Esophagus (tissue), 2 donors: Measurements from ENCODE around the gene SKIC8. TPM values are rescaled to one million over a fixed set of nuclear protein-coding genes. Genes with fewer than 3 reads are reported as not detected.

Experiments used
- H3K27ac ChIP-seq, 2 donors: one replicate each; pipeline ENCODE4 v1.5.1; 2013; ENCODE audit warnings: low read depth in 2 of 2, mild to moderate bottlenecking in 2 of 2, inconsistent platforms in 1 of 2, low read length in 1 of 2, moderate library complexity in 1 of 2
- H3K27me3 ChIP-seq, 2 donors: one replicate each; pipeline ENCODE4 v1.6.1; 2013; ENCODE audit warnings: low read length in 2 of 2, control low read depth in 1 of 2, mild to moderate bottlenecking in 1 of 2; ENCODE audit not compliant: insufficient read depth in 2 of 2, control insufficient read depth in 1 of 2
- H3K36me3 ChIP-seq, 2 donors: one replicate each; pipeline ENCODE4 v1.6.1; 2013; ENCODE audit warnings: low read length in 1 of 2; ENCODE audit not compliant: control insufficient read depth in 2 of 2, insufficient read depth in 2 of 2
- H3K4me1 ChIP-seq, 2 donors: one replicate each; pipeline ENCODE4 v1.6.1; 2013; ENCODE audit warnings: low read length in 1 of 2; ENCODE audit not compliant: control insufficient read depth in 2 of 2, insufficient read depth in 2 of 2
- H3K4me3 ChIP-seq, 2 donors: one replicate each; pipeline ENCODE4 v1.5.1; 2013; ENCODE audit warnings: low read length in 2 of 2, mild to moderate bottlenecking in 2 of 2, low read depth in 1 of 2, moderate library complexity in 1 of 2
- H3K9me3 ChIP-seq, 2 donors: one replicate each; pipeline ENCODE4 v1.6.1; 2013; ENCODE audit warnings: mild to moderate bottlenecking in 2 of 2, low read depth in 1 of 2, low read length in 1 of 2, moderate library complexity in 1 of 2; ENCODE audit not compliant: control insufficient read depth in 2 of 2, insufficient read depth in 1 of 2
- WGBS, 2 donors: extraction: QIAGEN DNeasy Blood & Tissue Kit; methylation state at CpG; one replicate each; pipeline ENCODE4 v1.1.7; 2013; 5-methylcytosine and 5-hydroxymethylcytosine counted together
- polyA plus RNA-seq, 2 donors: library from polyadenylated mRNA; stranded (reverse); fragments of 200-250 nt; gene quantifications; one replicate each; pipeline ENCODE4 v1.2.3, GENCODE V29; 2013
- donor health status: healthy with polysubstance abuse.
- donor health status: Bipolar disorder and iron deficiency.

Gene SKIC8
- 10 to 100 TPM; 29.4 to 53.3 TPM for polyA plus RNA-seq

GRCh38 chr15:78299101-78299930 is at the start of gene SKIC8:
Gene SKIC8, minus strand, starts transcription at chr15:78299609. Its CDS starts 3,923 bp downstream, at chr15:78295686.
- WGBS, 2 donors: 0% methylated on average over 55 of the region's 55 CpGs
- H3K36me3 ChIP-seq: peaks cover 0 to under 1% of the 10 kb centered on the region in 2 donors
- H3K27ac ChIP-seq: peak within 1 kb of the TSS; percentile 62 to 96
- H3K4me1 ChIP-seq: no peaks in the 10 kb centered on the region
- H3K9me3 ChIP-seq: no peaks in the 10 kb centered on the region
- no peaks in the 10 kb centered on the region for H3K27me3 ChIP-seq
- peak within 1 kb of the TSS; percentile 94 to 98 for H3K4me3 ChIP-seq

DNA sequence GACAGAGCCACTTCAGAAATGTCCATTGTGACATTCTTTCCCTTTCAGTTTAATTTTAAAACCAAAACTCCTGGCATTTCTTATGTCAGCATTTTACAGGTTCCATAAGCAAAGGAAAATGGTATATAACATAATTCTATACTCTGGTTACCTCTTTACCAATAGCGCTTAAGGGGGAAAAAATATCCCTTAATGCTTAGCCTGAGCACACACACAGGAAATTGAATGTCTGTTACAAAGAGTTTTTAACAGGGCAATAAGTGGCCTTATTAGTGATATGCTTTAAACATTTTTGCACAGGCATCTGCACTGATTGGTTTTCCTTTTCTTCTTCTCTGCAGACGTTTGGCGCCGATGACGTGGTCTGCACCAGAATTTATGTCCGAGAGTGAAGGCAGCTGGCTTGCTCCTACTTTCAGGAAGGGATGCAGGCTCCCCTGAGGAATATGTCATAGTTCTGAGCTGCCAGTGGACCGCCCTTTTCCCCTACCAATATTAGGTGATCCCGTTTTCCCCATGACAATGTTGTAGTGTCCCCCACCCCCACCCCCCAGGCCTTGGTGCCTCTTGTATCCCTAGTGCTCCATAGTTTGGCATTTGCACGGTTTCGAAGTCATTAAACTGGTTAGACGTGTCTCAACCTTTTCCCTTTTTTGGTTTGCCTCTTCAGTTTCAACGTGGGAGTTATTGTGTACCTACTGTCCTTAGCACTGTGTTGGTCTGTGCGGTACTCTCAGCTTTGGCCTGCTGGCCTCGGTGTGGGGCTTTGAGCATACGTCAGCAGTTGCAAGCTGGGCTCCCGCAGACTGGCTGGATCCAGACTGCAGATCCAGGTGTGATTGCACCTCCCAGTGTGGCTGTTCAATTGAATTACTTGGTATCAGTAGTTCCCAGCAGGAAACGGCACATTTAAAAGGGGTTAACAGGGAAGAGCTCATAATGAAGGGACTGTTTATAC is 48.5 kb upstream of the SKIC8 start:
- Histone ChIP-seq H3K36me3 (no peaks in the 10 kb centered on the region), H3K9me3 (no peaks in the 10 kb centered on the region), H3K27me3 (no peaks in the 10 kb centered on the region), H3K27ac (no peak overlapping the region), H3K4me1 (no peaks in the 10 kb centered on the region), H3K4me3 (no peak overlapping the region)
- 57 to 60% methylated on average over 17 of the region's 17 CpGs for WGBS, 2 donors

DNA sequence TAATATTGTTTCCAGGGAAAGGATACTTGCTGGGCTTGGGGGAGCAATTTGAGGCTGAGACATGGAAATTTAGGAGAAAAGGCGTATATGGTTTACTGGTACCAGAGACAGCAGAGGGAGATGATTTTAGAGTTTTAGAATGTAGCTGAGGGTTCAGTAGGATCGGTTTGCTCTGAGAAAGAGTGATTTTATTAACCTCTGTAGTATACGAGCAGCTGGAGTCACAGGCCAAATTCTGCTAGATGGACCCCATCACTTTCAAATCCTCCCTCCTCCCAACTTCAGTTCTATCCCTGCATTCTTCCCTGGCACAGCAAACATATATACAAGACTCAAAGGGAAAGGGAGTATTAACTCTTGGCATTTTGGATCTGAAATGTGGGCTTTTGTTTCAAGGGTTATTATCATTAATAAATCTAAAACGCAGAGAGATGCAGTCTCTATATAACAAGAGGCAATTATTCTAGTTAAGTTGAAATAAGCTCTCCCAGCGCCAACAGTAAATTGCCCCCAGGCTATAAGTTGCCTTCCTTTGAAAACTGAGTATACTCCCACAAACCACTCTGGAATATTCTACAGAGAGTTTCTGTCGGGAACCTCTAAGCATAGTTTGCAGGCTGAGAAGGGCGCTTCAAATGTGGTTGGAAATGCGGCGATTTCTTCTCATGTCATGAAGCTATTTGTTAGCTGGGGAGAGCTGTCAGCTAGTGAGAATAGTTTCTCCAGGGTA is 46.2 kb upstream of the SKIC8 start:
- H3K27me3 ChIP-seq: peaks cover 8 to 10% of the 10 kb centered on the region in 2 donors
- H3K36me3 ChIP-seq: no peaks in the 10 kb centered on the region
- no peaks in the 10 kb centered on the region for H3K9me3 ChIP-seq
- H3K27ac ChIP-seq: no peak overlapping the region
- peaks cover 0 to 6% of the 10 kb centered on the region in 2 donors for H3K4me1 ChIP-seq
- H3K4me3 ChIP-seq: no peak overlapping the region
- 74 to 79% methylated on average over 9 of the region's 9 CpGs for WGBS, 2 donors

DNA sequence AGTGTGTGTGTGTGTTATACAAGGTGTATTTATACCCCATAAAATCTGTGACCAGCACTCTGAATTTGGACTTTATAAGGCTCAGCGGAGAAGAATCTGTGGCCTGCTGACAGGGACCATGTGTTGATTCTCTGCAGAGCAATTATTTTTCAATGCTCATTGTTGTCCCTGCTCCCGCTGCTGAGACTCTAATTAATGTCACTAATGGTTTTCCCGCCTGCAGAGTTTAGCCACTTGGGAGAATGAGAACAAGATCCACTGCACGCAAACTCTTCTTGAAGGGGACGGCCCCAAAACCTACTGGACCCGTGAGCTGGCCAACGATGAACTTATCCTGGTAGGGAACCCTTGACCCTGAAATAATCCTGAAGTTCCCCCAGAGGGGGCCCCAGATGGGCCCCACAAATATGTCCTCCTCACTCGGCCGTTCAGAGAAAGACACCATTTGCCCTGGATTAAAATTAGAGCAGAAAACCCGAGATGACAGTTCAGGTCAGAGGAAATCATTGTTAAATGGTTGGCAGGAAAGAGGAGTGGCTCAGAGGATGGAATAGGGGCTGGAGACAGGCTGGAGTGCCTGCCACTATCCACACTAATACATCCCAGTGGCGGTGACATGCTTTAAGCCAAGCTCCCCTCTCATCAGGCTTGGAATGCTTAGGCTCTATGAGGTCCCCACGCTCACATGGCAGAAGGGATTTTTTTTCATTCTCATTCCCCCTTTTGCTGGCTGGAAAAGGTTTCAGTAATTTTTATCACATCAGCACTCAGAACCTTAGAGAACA is 44.1 kb upstream of the SKIC8 start:
- H3K27ac ChIP-seq: no peak overlapping the region
- no peak overlapping the region for H3K4me3 ChIP-seq
- H3K4me1 ChIP-seq: peaks cover 2 to 6% of the 10 kb centered on the region in 2 donors
- H3K9me3 ChIP-seq: no peaks in the 10 kb centered on the region
- no peaks in the 10 kb centered on the region for H3K36me3 ChIP-seq
- WGBS, 2 donors: 74% methylated on average over 12 of the region's 12 CpGs
- H3K27me3 ChIP-seq: peaks cover 13 to 16% of the 10 kb centered on the region in 2 donors

GRCh38 chr15:78342021-78342420 is 42.6 kb upstream of the SKIC8 start:
- H3K27ac ChIP-seq: no peak overlapping the region
- no peaks in the 10 kb centered on the region for H3K36me3 ChIP-seq
- WGBS, 2 donors: 50 to 55% methylated on average over 5 of the region's 5 CpGs
- H3K27me3 ChIP-seq: peaks cover 13 to 16% of the 10 kb centered on the region in 2 donors
- no peaks in the 10 kb centered on the region for H3K9me3 ChIP-seq
- no peak overlapping the region for H3K4me3 ChIP-seq
- H3K4me1 ChIP-seq: peaks cover 2 to 6% of the 10 kb centered on the region in 2 donors

DNA sequence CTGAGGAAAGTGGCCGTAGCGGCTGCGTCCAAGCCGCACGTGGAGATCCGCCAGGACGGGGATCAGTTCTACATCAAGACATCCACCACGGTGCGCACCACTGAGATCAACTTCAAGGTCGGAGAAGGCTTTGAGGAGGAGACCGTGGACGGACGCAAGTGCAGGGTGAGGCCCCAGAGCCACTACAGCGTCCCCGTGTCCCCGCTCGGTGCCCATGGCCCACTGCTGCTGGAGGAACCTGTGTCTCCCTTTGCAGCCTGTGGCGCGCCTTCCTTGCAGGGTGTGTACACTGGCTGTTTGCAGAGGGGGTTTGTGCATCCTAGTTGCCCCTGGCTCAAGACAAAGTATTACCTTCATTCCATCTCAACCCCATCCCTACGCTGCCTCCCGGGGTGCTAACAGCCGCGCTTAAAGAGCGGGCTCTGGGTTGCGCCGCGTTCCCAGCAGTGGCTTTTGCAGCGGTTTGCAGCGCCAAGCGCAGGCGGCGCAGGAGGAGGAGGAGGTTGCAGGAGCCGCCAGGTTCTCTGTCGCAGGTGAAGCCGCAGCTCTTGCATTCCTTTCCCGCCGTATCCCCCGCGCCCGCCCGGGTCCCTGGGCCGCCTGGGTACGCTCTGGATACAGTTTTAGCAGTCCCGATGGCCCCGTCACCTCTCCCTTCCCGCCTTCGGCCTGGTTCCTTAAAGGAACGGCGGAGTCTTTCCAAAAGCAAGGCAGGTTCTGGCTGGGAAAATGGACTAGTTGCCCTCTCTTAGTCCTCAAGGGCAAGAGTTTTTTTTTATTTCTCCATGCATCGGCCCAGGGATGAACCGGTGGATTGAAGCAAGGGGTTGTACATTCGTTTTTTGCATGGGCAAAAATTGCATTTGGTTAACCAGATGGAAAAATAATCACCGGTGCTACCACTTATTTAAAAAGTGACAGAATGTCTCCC is 41.9 kb upstream of the SKIC8 start:
- 6% methylated on average over 53 of the region's 53 CpGs for WGBS, 2 donors
- no peaks in the 10 kb centered on the region for H3K9me3 ChIP-seq
- no peak overlapping the region for H3K4me3 ChIP-seq
- peaks cover 13 to 21% of the 10 kb centered on the region in 2 donors for H3K27me3 ChIP-seq
- H3K36me3 ChIP-seq: no peaks in the 10 kb centered on the region
- H3K27ac ChIP-seq: no peak overlapping the region
- peaks cover 2 to 6% of the 10 kb centered on the region in 2 donors for H3K4me1 ChIP-seq

DNA sequence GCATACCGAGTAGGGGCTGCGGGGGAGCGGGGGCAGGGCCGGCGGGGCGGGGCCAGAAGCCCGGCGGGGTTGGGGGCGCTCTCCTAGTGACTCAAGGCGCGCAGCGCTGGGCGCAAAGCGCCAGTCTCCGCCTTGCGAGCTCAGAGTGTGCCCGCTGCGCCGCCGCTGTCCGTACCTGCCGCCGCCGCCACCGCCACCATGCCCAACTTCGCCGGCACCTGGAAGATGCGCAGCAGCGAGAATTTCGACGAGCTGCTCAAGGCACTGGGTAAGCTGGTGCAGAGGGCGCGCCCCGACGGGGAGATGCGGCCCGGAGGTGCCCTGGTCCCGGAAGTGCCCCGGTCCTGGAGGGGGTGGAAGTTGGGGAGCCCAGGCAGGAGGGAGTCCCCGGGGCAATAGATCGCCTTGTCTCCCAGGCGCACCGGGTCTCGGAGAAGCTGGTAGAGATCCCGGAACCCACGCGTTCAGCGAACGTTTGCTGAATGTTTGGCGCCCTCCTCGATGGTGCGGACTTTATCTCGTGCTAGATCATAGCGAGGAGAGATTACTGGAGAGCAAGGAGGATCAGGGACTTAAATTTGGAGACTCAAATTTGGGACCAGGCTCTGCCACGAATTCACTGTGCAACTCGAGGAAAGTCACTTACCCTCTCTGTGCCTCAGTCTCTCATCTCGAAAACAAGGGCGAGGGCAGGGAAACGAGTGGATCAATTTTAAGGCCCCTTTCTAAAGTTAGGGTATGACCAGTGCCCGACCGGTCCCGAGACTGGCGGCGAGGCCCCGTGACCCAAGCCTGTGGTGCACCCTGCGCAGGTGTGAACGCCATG is 41.0 kb upstream of the SKIC8 start, which contains the start of gene CRABP1:
TSS of gene CRABP1 (plus strand) at position 123 of the 826 bp plus-strand sequence. CDS start at position 199, 76 bp downstream.
- Histone ChIP-seq H3K27ac (no peak within 1 kb of the TSS), H3K27me3 (peaks cover 13 to 21% of the 10 kb centered on the region in 2 donors), H3K9me3 (no peaks in the 10 kb centered on the region), H3K36me3 (no peaks in the 10 kb centered on the region), H3K4me3 (no peak within 1 kb of the TSS), H3K4me1 (peaks cover 2 to 6% of the 10 kb centered on the region in 2 donors)
- 2 to 3% methylated on average over 59 to 67 of the region's 67 CpGs for WGBS, 2 donors
